Pancreas (tissue), 10 donors: Measurements from ENCODE around the gene LSM5. TPM values are rescaled to one million over a fixed set of nuclear protein-coding genes. Genes with fewer than 3 reads are reported as not detected.

ENCODE experiments used
- ATAC-seq, 4 donors: fragments of 200-7000 bp; cut with Tn5 transposase; one replicate each; pipeline versions ENCODE4 v1.8.0 to v1.9.1; 2020; ENCODE audit warnings: mild to moderate bottlenecking in 4 of 4, moderate library complexity in 4 of 4
- DNase-seq, 6 donors: peaks; one replicate each; pipeline ENCODE4 v3.0.0-alpha.2; 2020
- FAIRE-seq: peaks from 2 replicates; lab custom pipeline; 2012; peaks lifted over from hg19 to GRCh38; lab: Jason Lieb, UNC
- H3K27ac ChIP-seq, 4 donors: fragments of 200-600 bp; sonication (generic); 1 replicate in 3 of 4; 2 replicates in 1 of 4; pipeline versions ENCODE4 v1.5.0 to v1.8.0; 2020
- H3K27me3 ChIP-seq, 4 donors: fragments of 200-600 bp; one replicate each; pipeline ENCODE4 v1.8.0; 2021
- H3K36me3 ChIP-seq, 3 donors: fragments of 200-600 bp; sonication (generic) in 1 of 3; one replicate each; pipeline versions ENCODE4 v1.5.0 to v1.8.0; 2020 to 2021
- H3K4me1 ChIP-seq, 3 donors: fragments of 200-600 bp; one replicate each; pipeline ENCODE4 v1.8.0; 2021
- H3K4me3 ChIP-seq, 4 donors: fragments of 200-600 bp; sonication (generic) in 2 of 4; one replicate each; pipeline versions ENCODE4 v1.5.0 to v1.8.0; 2020 to 2021
- H3K9me3 ChIP-seq, 4 donors: fragments of 200-600 bp; one replicate each; pipeline ENCODE4 v1.8.0; 2021
- CTCF ChIP-seq, 4 donors: fragments of 200-600 bp; sonication (generic) in 3 of 4; IDR thresholded peaks; one replicate each; pipeline versions ENCODE4 v1.5.0 to v1.8.0; 2021; ENCODE audit warnings: antibody characterized with exemption in 4 of 4
- WGBS, 2 donors: extraction: QIAGEN DNeasy Blood & Tissue Kit; methylation state at CpG; one replicate each; pipeline ENCODE4 v1.1.7; 2013; 5-methylcytosine and 5-hydroxymethylcytosine counted together
- intact Hi-C, 3 donors: fragments of 100-400 bp; cut with DNase I; formaldehyde crosslinking; loops; one replicate each; pipeline versions ENCODE4 v1.11.1 to v1.14.2; 2022
- polyA plus RNA-seq, 2 donors: library from polyadenylated mRNA; stranded (reverse); fragments of 200-250 nt; gene quantifications; one replicate each; pipeline ENCODE4 v1.2.3, GENCODE V29; 2013
- total RNA-seq, 6 donors: library from RNA; stranded (reverse); fragmentation: NEBNext Ultra II Directional in 4 of 6; extraction: Animal tissue kit (Norgen Biotek cat#: 25700) in 4 of 6; gene quantifications; one replicate each; pipeline versions ENCODE4 v1.2.1 to v1.2.4, GENCODE V29; 2021 to 2023
- donor health status: healthy with polysubstance abuse.
- donor health status: DM: no; HTN: no; CAD: no; lungs with moderate emphysema.
- donor health status: DM: no; HTN: no; CAD: no.
- donor health status: control.
- donor health status: control.
- donor health status: Bipolar disorder and iron deficiency.
- donor health status: DM: yes; HTN: yes; CAD: no.
- donor health status: DM: no; HTN: no; CAD: no.
- donor health status: DM: no; HTN: no; CAD: no.
- donor health status: DM: yes; HTN: yes; CAD: no.

LSM5 gene
- total and polyA plus RNA-seq, 8 donors, result 14.8 to 47.6 (median 21.8) TPM

DNA sequence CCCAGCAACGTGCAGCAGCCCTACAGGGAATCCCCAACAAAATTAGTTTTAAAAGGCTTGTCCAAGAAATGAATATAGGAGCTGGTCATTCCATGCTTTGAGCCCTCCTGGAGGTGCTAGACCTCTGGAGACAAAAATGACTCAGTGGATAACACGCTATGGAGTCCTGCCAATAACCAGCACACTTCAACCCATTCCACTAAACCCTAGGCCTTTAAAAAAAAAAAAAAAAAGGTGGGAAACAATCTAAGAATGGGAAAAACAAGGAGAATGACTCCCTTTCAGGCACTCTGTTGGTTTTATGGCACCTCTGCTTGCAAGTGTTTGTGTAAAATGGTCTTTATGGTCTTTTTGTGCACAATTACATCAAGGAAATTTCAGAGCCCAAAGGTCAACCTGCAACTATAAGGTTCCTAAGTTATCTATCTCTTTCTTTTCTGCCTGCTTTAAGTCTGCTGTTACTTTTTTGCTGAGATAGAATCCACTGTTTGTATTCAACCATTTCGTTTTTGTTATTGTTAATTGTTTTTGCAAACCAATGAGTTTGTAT lies 26.4 kb upstream of the LSM5 start:
- peak overlapping the region in 1 of 4 donors; percentile 50 for H3K27ac ChIP-seq
- H3K36me3 ChIP-seq, result no peaks in the 10 kb centered on the region
- H3K27me3 ChIP-seq, result no peaks in the 10 kb centered on the region
- H3K4me3 ChIP-seq, result no peak overlapping the region
- H3K9me3 ChIP-seq, result no peaks in the 10 kb centered on the region
- ATAC-seq (peak in 1 of 4 donors; percentile 49), FAIRE-seq (no peak), DNase-seq (no peak)
- no peak for TF ChIP-seq CTCF (IDR thresholded peaks at IDR 0.05)
- peaks cover 0 to 11% (median 7%) of the 10 kb centered on the region in 3 donors for H3K4me1 ChIP-seq
- intact Hi-C loops, result no loop called here
- 88 to 90% methylated on average over 3 of the region's 3 CpGs for WGBS, 2 donors

DNA sequence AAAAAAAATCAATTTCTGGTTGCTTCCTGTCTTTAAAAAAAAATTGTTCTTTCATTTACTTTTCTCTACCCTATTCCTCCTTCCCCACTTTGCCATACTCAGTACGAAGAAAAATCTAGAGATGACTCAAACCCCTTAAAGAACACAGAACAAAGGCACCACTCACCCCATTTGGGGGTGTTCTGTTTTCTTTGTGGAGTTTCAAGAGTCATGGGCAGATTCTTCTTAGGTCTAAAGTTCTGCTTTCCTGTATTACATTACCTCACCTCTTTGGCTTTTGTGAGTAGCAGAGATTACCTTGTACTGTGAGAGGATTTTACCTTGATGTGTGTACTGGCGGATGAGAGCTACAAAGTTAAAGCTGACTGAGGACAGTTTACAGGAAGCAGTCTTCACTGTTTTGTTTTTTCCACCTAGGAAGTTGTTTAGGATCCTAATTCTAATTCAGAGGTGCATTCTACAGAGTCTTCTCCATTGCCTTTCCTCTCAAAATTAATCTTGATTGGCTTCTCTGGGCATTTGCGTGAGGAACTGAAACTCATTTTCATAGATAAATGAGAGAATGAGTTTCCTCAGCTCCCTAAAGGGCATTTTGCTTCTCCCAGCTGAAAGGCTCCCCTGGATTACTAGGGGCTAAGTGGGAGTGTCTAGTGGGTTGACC lies 25.8 kb upstream of the LSM5 start:
- H3K27me3 ChIP-seq, result no peaks in the 10 kb centered on the region
- no peaks in the 10 kb centered on the region for H3K36me3 ChIP-seq
- no peak for TF ChIP-seq CTCF (IDR thresholded peaks at IDR 0.05)
- H3K9me3 ChIP-seq, result no peaks in the 10 kb centered on the region
- DNase-seq (no peak), FAIRE-seq (no peak), ATAC-seq (peak; percentile 38 to 76 (median 64))
- no peak overlapping the region for H3K4me3 ChIP-seq
- WGBS, 2 donors, result 86 to 89% methylated on average over 3 of the region's 3 CpGs
- peak overlapping the region in 1 of 4 donors; percentile 50 for H3K27ac ChIP-seq
- intact Hi-C loops, result no loop called here
- H3K4me1 ChIP-seq, result peaks cover 0 to 11% (median 7%) of the 10 kb centered on the region in 3 donors

- DNase-seq, result no peak
- H3K27ac ChIP-seq, result no peak overlapping the region
- no peak for TF ChIP-seq CTCF (IDR thresholded peaks at IDR 0.05)
- ATAC-seq, result no peak
- H3K9me3 ChIP-seq, result no peaks in the 10 kb centered on the region
- no peak overlapping the region for H3K4me3 ChIP-seq
- H3K27me3 ChIP-seq, result no peaks in the 10 kb centered on the region
- H3K4me1 ChIP-seq, result peaks cover 0 to 11% (median 7%) of the 10 kb centered on the region in 3 donors
- 97 to 100% methylated on average over 1 of the region's 1 CpG for WGBS, 2 donors
- H3K36me3 ChIP-seq, result no peaks in the 10 kb centered on the region
- FAIRE-seq, result no peak
- intact Hi-C loops, result no loop called here
Observed at GRCh38 chr7:32513210-32513609, 23.0 kb upstream of the LSM5 start.

- DNase-seq (no peak), ATAC-seq (no peak), FAIRE-seq (no peak)
- Histone ChIP-seq H3K36me3 (no peaks in the 10 kb centered on the region), H3K9me3 (no peaks in the 10 kb centered on the region), H3K4me3 (no peak overlapping the region), H3K27ac (no peak overlapping the region), H3K4me1 (peaks cover 0 to 11% (median 7%) of the 10 kb centered on the region in 3 donors), H3K27me3 (no peaks in the 10 kb centered on the region)
- no peak for TF ChIP-seq CTCF (IDR thresholded peaks at IDR 0.05)
- WGBS, 2 donors, result 93% methylated on average over 4 of the region's 4 CpGs
- intact Hi-C loops, result no loop called here
Observed at GRCh38 chr7:32511791-32512190, 21.6 kb upstream of the LSM5 start.

- no peaks in the 10 kb centered on the region for H3K36me3 ChIP-seq
- DNase-seq (no peak), FAIRE-seq (no peak), ATAC-seq (no peak)
- no peak overlapping the region for H3K4me3 ChIP-seq
- WGBS, 2 donors, result 90 to 97% methylated on average over 6 of the region's 6 CpGs
- H3K4me1 ChIP-seq, result no peaks in the 10 kb centered on the region
- no peaks in the 10 kb centered on the region for H3K27me3 ChIP-seq
- H3K27ac ChIP-seq, result no peak overlapping the region
- no peak for TF ChIP-seq CTCF (IDR thresholded peaks at IDR 0.05)
- intact Hi-C loops, result no loop called here
- no peaks in the 10 kb centered on the region for H3K9me3 ChIP-seq
Observed at GRCh38 chr7:32507414-32507813, 17.2 kb upstream of the LSM5 start.
